Measurements from ENCODE around the gene ARMC5. TPM values are rescaled to one million over a fixed set of nuclear protein-coding genes. Genes with fewer than 3 reads are reported as not detected.
A peak's percentile ranks its signal among the peaks of the same experiment; 100 is the strongest.

Gene ARMC5
- total and polyA plus RNA-seq, 9 of the 15 experiments (the other 6 are each of a cell fraction or from before 2014, with no cell fraction given), result 0.11 to 13.5 (median 2.1) TPM

DNA sequence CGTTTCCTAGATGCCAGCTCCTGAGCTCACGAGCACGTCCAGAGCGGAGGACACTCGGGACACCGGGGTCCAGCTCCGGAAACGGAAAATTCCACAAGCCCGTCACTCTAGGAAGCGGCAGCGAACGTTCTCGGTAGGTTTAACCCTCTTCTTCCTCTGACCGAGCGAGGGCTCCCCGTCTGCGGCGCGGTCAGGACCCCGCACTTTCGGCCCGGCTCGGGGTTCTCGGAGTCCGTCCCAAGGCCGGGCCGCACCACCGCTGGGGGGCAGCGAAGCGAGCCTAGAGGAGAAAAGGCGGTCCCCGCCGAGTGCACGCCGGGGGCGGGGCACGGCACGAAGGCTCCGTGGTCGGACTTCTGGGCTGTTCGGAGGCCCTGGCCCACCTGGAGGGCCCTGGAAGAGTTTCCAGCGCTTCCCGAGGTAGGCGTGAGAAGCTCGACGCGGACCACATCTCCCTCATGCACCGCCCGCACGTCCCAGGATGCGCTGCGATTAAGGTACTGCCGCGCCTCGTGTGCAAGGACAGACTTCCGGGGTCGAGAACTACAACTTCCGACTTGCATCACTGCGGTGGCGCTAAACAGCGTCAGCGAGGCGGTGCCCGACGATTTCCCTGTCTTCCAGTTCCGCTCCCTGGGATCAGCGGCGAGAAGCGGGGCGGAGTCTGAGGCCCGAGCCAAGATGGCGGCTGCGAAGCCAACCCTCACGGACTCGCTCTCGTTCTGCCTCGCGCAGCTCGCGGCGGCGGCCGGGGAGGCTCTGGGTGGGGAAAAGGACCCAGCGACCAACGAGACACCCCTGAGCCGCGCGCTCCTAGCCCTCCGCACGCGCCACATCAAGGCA, at the start of gene ARMC5 (continued):
- TF ChIP-seq, protein P1, sequence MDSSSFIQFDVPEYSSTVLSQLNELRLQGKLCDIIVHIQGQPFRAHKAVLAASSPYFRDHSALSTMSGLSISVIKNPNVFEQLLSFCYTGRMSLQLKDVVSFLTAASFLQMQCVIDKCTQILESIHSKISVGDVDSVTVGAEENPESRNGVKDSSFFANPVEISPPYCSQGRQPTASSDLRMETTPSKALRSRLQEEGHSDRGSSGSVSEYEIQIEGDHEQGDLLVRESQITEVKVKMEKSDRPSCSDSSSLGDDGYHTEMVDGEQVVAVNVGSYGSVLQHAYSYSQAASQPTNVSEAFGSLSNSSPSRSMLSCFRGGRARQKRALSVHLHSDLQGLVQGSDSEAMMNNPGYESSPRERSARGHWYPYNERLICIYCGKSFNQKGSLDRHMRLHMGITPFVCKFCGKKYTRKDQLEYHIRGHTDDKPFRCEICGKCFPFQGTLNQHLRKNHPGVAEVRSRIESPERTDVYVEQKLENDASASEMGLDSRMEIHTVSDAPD (CRISPR knock-in tag; IDR thresholded peaks at IDR 0.05), result no peak
- TF ChIP-seq HNRNPUL1 (IDR thresholded peaks at IDR 0.05; ENCODE audit: low read length) (no peak), ZZZ3 (IDR thresholded peaks at IDR 0.05) (no peak), RNF2 (IDR thresholded peaks at IDR 0.05) (0 out of 2 replicates have a peak, but pooled peaks have one; percentile 3), ZFP36 (IDR thresholded peaks at IDR 0.05; ENCODE audit: low read depth, low read length, partially characterized antibody) (no peak), BCOR (IDR thresholded peaks at IDR 0.05) (peak; percentile 33; the same call in 1 of the 2 replicates), SRSF1 (IDR thresholded peaks at IDR 0.05; ENCODE audit: low read depth, low read length) (no peak), PPARD (CRISPR knock-in tag; IDR thresholded peaks at IDR 0.05) (no peak), ZNF408 (CRISPR knock-in tag; IDR thresholded peaks at IDR 0.05; ENCODE audit: low read depth) (no peak), PTTG1 (tag; IDR thresholded peaks at IDR 0.05; ENCODE audit: low read depth) (no peak), BHLHE40 (IDR thresholded peaks at IDR 0.05; ENCODE audit: low read length) (peak; percentile 26; the same call in 1 of the 2 replicates)
- TF ChIP-seq, protein P2, sequence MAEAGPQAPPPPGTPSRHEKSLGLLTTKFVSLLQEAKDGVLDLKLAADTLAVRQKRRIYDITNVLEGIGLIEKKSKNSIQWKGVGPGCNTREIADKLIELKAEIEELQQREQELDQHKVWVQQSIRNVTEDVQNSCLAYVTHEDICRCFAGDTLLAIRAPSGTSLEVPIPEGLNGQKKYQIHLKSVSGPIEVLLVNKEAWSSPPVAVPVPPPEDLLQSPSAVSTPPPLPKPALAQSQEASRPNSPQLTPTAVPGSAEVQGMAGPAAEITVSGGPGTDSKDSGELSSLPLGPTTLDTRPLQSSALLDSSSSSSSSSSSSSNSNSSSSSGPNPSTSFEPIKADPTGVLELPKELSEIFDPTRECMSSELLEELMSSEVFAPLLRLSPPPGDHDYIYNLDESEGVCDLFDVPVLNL (CRISPR knock-in tag; IDR thresholded peaks at IDR 0.05; ENCODE audit: low read depth), result no peak
- TF ChIP-seq, protein P3, sequence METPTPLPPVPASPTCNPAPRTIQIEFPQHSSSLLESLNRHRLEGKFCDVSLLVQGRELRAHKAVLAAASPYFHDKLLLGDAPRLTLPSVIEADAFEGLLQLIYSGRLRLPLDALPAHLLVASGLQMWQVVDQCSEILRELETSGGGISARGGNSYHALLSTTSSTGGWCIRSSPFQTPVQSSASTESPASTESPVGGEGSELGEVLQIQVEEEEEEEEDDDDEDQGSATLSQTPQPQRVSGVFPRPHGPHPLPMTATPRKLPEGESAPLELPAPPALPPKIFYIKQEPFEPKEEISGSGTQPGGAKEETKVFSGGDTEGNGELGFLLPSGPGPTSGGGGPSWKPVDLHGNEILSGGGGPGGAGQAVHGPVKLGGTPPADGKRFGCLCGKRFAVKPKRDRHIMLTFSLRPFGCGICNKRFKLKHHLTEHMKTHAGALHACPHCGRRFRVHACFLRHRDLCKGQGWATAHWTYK (CRISPR knock-in tag; IDR thresholded peaks at IDR 0.05), result peak; percentile 74
- TF ChIP-seq, protein P4, sequence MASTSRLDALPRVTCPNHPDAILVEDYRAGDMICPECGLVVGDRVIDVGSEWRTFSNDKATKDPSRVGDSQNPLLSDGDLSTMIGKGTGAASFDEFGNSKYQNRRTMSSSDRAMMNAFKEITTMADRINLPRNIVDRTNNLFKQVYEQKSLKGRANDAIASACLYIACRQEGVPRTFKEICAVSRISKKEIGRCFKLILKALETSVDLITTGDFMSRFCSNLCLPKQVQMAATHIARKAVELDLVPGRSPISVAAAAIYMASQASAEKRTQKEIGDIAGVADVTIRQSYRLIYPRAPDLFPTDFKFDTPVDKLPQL (IDR thresholded peaks at IDR 0.05; ENCODE audit: extremely low read depth, insufficient read length), result no peak
- TF ChIP-seq, protein P5, sequence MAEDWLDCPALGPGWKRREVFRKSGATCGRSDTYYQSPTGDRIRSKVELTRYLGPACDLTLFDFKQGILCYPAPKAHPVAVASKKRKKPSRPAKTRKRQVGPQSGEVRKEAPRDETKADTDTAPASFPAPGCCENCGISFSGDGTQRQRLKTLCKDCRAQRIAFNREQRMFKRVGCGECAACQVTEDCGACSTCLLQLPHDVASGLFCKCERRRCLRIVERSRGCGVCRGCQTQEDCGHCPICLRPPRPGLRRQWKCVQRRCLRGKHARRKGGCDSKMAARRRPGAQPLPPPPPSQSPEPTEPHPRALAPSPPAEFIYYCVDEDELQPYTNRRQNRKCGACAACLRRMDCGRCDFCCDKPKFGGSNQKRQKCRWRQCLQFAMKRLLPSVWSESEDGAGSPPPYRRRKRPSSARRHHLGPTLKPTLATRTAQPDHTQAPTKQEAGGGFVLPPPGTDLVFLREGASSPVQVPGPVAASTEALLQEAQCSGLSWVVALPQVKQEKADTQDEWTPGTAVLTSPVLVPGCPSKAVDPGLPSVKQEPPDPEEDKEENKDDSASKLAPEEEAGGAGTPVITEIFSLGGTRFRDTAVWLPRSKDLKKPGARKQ (CRISPR knock-in tag; IDR thresholded peaks at IDR 0.05), result no peak
- TF ChIP-seq, protein P6, sequence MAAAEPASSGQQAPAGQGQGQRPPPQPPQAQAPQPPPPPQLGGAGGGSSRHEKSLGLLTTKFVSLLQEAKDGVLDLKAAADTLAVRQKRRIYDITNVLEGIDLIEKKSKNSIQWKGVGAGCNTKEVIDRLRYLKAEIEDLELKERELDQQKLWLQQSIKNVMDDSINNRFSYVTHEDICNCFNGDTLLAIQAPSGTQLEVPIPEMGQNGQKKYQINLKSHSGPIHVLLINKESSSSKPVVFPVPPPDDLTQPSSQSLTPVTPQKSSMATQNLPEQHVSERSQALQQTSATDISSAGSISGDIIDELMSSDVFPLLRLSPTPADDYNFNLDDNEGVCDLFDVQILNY (CRISPR knock-in tag; IDR thresholded peaks at IDR 0.05), result no peak
- TF ChIP-seq, protein P7, sequence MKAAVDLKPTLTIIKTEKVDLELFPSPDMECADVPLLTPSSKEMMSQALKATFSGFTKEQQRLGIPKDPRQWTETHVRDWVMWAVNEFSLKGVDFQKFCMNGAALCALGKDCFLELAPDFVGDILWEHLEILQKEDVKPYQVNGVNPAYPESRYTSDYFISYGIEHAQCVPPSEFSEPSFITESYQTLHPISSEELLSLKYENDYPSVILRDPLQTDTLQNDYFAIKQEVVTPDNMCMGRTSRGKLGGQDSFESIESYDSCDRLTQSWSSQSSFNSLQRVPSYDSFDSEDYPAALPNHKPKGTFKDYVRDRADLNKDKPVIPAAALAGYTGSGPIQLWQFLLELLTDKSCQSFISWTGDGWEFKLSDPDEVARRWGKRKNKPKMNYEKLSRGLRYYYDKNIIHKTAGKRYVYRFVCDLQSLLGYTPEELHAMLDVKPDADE (conservative IDR thresholded peaks at IDR 0.05; ENCODE audit: control insufficient read depth, low read depth, low read length), result no peak; the same call in none of the 2 replicates
